Adrenal gland (tissue), 5 donors: ENCODE measurements around the gene TMEM63B.

Experiments
- POLR2A ChIP-seq, 2 donors: fragments of 450-650 bp; IDR thresholded peaks; one replicate each; pipeline ENCODE4 v1.6.1; 2017; ENCODE audit warnings: antibody characterized with exemption in 2 of 2, mild to moderate bottlenecking in 2 of 2, moderate library complexity in 1 of 2
- TF ChIP-seq, protein P1 (sequence below), 6 experiments: fragments of 450-650 bp in 4 of 6; fragments of 200-600 bp in 2 of 6; sonication (generic) in 1 of 6; IDR thresholded peaks; 1 replicate in 5 of 6; 2 replicates in 1 of 6; pipeline versions ENCODE4 v1.5.1 to v1.8.0; 2016 to 2021; ENCODE audit warnings: antibody characterized with exemption in 6 of 6, mild to moderate bottlenecking in 2 of 6, moderate library complexity in 1 of 6
- donor health status: DM: no; HTN: no; CAD: no.

DNA sequence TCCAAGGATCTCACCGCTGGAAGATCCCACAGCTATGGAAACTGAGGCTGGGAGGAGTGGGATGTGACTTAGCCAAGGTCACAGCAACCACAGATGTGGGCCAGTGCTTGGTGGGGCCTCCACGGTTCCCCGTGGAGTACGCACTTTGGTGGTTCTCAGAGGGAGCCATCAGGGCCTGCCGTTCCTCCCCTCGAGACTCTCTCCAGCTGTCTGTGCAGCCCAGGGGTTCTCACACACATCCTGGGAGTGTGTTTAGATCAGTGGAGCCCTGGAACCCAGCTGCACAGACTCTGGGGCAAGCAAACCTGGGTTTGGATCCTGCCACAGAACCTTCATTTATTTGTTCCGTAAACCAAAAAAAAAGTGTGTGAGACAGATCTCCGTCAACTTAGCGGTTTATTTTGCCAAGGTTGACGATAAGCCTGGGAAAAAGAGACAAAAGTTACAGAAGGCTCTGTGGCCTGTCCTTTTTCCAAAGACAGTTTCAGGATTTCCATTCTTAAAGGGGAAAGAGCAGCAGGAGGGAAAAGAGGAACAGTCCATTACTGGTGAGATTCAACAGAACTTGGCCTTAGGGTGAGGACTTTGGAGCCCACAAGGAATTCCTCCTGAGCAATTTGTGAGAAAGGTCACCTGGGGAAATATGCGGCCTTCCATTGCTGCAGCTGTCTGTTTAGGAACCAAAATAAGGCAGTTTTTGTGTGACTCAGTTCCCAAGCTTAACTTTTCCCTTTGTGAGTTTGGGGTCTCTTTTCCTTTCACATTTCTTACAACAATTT, 75.8 kb downstream of the TMEM63B start:
- TF ChIP-seq, protein P1, sequence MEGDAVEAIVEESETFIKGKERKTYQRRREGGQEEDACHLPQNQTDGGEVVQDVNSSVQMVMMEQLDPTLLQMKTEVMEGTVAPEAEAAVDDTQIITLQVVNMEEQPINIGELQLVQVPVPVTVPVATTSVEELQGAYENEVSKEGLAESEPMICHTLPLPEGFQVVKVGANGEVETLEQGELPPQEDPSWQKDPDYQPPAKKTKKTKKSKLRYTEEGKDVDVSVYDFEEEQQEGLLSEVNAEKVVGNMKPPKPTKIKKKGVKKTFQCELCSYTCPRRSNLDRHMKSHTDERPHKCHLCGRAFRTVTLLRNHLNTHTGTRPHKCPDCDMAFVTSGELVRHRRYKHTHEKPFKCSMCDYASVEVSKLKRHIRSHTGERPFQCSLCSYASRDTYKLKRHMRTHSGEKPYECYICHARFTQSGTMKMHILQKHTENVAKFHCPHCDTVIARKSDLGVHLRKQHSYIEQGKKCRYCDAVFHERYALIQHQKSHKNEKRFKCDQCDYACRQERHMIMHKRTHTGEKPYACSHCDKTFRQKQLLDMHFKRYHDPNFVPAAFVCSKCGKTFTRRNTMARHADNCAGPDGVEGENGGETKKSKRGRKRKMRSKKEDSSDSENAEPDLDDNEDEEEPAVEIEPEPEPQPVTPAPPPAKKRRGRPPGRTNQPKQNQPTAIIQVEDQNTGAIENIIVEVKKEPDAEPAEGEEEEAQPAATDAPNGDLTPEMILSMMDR (IDR thresholded peaks at IDR 0.05), result no peak
- TF ChIP-seq POLR2A (IDR thresholded peaks at IDR 0.05), result no peak
